ENCODE results near the gene MYRF. TPM values are rescaled to one million over a fixed set of nuclear protein-coding genes. Genes with fewer than 3 reads are reported as not detected.

The MYRF gene
- total and polyA plus RNA-seq, 2 donors (not counting 1 experiment from before 2014, with no cell fraction given) = 0.27 to 0.34 TPM

GRCh38 chr11:61795876-61796526 is 43.6 kb downstream of the MYRF start:
- no peak overlapping the region for H3K27ac ChIP-seq (ENCODE audit: low read length in 2 of 2)
- Mint-ChIP-seq H3K4me3 (no peak overlapping the region), H3K27ac (no peak overlapping the region), H3K4me1 (peaks cover 25% of the 10 kb centered on the region), H3K27me3 (no peaks in the 10 kb centered on the region), H3K9me3 (ENCODE audit: insufficient read depth) (no peaks in the 10 kb centered on the region)
- no peaks in the 10 kb centered on the region for H3K27me3 ChIP-seq (replicated peaks in 1 of 4; ENCODE audit: control extremely low read depth in 1 of 4, control insufficient read depth in 3 of 4, insufficient read depth in 4 of 4, low read length in 3 of 4)
- ChIA-PET POLR2A (no interaction called here), CTCF (interaction anchor here (1.0 to 8.4 kb wide), 16 partner anchors 9 to 582 kb away, joined by 3 to 222 read pairs (median 18); partner anchors contain the start of genes BEST1 and FADS1)
- no peak overlapping the region for H3K4me3 ChIP-seq (ENCODE audit: control extremely low read depth in 1 of 5, extremely low read depth in 1 of 5, insufficient read depth in 1 of 5, low read depth in 2 of 5, low read length in 4 of 5)
- peaks cover 11 to 23% of the 10 kb centered on the region in 2 donors for H3K4me1 ChIP-seq (ENCODE audit: control insufficient read depth in 2 of 2, insufficient read depth in 2 of 2, low read length in 2 of 2)
- peaks cover 67% of the 10 kb centered on the region for H3K79me2 ChIP-seq (ENCODE audit: control insufficient read depth, insufficient read depth, low read length)
- 96% methylated on average over 18 of the region's 18 CpGs for WGBS (ENCODE audit: insufficient coverage)
- H3K9me3 ChIP-seq (ENCODE audit: control extremely low read depth in 1 of 3, control insufficient read depth in 2 of 3, insufficient read depth in 1 of 3, low read length in 2 of 3) = no peaks in the 10 kb centered on the region
- no peak overlapping the region for H3K9ac ChIP-seq (ENCODE audit: low read length)
- peaks cover 0 to 6% of the 10 kb centered on the region in 2 experiments for H3K36me3 ChIP-seq (replicated peaks in 1 of 2; ENCODE audit: control extremely low read depth in 1 of 2, control insufficient read depth in 1 of 2, extremely low read depth in 1 of 2, insufficient read depth in 2 of 2, low read length in 1 of 2)
- TF ChIP-seq EZH2 (IDR thresholded peaks at IDR 0.05; ENCODE audit: borderline replicate concordance, insufficient read depth, low read depth, low read length, poor library complexity, severe bottlenecking) (no peak), CTCF (IDR thresholded peaks at IDR 0.05) (no peak)
- no peak overlapping the region for H3K4me2 ChIP-seq (replicated peaks; ENCODE audit: low read depth, low read length, poor library complexity, severe bottlenecking)
- DNase-seq (no peak), ATAC-seq (ENCODE audit: low read depth) (no peak)
- H2AFZ ChIP-seq (ENCODE audit: insufficient read depth, low read depth, low read length, poor library complexity, severe bottlenecking) = no peak overlapping the region
- H4K20me1 ChIP-seq (ENCODE audit: control insufficient read depth, insufficient read depth, low read length, poor library complexity, severe bottlenecking) = no peaks in the 10 kb centered on the region
- intact Hi-C loops (cut with micrococcal nuclease) = no loop called here

Measured in B cell (primary cell).